Pons (tissue), 1 donor: ENCODE data around the gene ZNF595.
"Not testable (repeated sequence)": the region's sequence is repeated elsewhere in the genome, so short reads cannot be mapped to it uniquely, and the experiment has no call there.

ENCODE experiments used
- DNase-seq: peaks from one replicate; pipeline ENCODE4 v3.0.0-alpha.2; 2016; ENCODE audit warnings: low spot score

Gene ZNF595

DNA sequence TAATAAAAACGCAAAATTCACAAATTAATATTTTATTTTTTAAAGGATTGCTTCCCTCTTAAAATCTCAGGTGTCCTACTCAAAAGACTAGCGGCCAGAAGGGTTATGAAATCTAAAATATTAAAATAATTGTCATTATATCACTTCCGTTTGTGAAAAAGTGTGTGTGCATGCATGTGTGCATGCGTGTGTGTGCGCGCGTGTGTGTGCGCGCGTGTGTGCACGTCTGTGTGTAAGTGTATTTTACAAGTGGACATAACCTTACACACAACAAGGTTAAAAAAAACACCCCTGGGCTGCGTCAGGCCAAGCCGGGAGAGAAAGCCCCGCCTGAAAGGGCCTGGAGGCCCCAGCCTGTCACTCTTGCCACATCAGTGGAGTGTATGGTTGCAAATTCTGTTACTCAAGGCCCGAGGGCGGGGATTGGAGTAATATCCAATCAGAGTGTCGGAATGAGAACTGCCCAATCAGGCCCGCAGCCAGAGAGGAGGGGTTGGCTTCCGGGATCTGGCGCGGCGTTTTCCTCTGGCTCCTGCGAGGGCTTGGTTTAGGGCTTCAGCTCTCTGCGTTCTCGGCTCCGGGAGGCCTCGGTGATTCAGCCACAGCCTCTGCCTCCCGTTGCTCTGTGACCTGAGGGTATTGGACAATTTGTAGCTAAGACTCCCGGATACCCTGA lies at the start of gene ZNF595:
Gene ZNF595 (plus strand): TSS at position 518 of the 676 bp plus-strand sequence. CDS start 168 bp downstream, outside the sequence.
- not testable (repeated sequence) for DNase-seq

DNA sequence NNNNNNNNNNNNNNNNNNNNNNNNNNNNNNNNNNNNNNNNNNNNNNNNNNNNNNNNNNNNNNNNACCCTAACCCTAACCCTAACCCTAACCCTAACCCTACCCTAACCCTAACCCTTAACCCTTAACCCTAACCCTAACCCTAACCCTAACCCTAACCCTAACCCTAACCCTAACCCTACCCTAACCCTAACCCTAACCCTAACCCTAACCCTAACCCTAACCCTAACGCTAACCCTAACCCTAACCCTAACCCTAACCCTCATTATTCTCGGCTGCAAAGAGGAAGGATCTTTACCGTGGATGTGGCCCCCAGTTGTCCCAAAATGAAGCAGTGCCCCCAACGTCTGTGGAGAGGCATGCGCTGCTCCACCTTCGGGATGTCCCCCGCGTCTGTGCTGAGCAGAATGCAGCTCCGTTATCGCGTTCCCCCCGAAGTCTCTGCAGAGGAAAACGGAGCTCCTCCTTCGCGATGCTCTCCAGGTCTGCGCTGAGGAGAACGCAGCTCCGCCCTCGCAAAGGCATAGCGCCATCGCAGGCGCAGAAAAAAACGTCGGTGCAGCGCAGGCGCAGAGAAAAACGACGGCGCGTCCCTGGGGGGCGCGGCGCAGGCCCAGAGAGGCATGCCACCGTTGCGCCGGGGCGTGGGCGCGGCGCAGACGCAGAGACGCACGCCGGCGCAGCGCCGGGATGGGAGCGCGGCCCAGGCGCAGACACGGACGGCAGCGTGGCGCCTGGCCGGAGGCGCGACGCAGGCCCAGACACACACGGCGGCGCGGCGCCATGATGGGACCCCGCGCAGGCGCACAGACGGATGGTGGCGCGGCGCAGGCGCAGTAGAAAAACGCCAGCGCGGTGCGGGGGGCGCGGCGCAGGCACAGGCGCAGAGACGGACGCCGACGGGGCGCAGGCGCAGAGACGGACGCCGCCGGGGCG lies 42.9 kb upstream of the ZNF595 start:
- peak; percentile 0 for DNase-seq

DNA sequence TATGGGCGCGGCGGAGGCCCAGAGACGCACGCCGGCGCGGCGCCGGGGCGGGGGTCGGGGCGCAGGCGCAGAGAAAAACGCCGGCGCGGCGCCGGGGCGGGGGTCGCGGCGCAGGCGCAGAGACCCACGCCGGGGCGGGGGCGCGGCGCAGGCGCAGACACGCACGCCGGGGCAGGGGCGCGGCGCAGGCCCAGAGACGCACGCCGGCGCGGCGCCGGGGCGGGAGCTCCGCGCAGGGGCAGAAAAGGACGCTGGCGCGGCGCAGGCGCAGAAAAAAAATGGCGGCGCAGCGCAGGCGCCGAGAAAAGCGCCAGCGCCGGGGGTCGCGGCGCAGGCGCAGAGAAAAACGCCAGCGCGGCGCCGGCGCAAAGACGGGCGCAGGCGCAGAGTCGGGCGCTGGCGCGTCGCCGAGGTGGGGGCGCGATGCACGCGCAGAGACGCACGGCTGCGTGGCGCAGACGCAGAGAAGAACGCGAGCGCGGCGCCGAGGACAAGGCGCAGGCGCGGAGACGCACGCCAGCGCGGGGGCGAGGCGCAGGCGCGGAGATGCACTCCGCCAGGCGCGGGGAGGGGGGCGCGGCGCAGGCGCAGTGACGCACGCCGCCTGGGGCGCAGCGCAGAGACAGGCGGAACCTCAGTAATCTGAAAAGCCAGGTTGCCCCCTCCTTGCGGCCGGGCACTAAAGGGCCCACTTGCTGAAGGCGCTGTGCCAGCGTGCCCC lies 41.9 kb upstream of the ZNF595 start:
- DNase-seq = not testable (repeated sequence)

DNA sequence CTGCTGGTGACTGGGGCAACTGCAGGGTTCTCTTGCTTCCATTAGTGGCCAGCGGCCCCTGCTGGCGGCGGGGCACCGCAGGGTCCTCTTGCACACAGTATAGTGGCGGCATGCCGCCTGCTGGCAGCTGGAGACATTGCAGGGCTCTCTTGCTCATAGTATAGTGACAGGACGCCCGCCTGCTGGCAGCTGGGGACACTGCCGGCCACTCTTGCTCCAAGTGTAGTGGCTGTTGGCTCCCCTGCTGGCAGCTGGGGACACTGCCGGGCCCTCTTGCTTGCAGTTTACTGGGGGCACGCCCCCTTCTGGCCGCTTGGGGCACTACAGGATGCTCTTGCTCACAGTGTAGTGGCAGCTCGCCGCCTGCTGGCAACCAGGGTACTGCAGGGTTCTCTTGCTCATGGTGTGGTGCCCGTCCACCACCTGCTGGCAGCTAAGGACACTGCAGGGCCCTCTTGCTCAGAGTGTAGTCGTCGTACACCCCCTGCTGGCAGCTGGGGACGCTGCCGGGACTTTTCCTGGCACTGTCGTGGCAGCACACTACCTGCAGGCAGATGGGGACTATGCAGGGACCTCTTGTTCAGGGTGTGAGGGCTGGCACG lies 41.2 kb upstream of the ZNF595 start:
- peak; percentile 0 for DNase-seq

DNA sequence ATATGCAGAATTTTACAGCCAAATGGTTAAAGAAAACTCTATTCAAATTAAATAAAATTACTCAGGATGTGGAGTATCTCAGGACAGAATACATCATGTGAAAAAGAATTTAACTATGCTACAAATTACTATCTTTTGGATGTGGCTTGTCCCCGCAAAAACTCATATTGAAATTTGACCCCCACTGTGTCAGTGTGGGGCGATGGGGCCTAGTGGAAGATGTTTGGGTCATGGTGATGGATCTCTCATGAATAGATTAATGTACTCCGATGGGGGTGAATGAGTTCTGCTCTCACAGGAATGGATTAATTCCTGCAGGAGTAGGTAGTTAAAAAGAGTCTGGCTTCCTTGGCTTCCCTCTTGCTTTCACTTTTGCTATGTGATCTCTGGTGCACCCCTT lies 35.0 kb upstream of the ZNF595 start:
- not testable (repeated sequence) for DNase-seq

DNA sequence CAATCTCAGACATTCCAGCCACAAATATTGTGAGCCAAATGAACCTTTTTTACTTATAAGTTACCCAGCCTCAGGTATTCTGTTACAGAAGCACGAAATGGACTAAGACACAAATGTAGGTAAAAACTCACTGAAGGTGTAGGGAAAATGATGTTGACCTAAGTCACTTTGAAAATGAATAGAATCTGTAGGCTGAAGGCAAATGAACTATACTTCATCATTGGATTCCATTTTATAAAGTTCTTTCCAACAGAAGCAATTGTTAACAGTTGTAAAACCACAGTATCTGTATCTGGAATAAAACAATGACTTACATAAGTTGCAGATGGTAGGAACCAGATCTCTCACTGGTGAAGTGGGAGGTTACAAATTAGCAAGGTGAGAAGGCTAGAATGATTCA lies 34.5 kb upstream of the ZNF595 start:
- DNase-seq = peak; percentile 0

DNA sequence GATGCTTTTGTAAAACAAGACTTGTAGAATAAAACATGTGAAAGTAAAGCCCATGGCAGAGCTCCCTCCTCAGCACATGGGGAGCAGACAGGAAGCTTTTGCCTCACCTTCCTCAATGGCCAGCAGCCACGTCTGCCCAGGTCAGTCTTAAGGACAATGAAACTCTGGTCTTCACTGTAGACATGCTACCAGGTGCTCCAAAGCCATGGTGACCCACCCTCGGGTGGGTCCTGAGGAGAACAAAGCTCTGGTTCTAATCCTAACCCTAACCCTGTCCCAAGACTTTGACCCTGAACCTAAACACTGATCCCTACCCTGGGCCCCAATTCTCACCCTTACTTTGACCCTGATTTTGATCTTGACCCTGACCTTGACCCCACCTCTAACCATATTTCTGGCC lies 30.2 kb upstream of the ZNF595 start:
- DNase-seq = not testable (repeated sequence)

DNA sequence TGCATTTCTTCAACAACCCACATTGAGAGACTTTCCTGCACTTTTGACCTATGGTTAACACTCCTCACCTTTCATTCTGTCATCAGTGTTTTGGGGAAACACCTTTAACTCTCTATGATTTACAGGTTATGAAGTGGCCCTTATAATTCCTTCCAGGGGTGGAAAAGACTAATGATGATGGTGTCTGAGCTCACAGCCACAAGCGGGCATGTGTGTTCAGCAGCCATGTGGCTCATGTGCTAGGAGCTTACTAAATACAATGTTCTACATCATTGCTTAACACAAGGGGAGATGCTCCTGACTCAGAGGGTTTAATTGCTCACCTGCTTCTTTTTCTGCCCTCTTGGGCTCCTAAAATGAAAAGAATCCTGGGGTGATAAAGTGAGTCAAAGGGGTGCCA lies 28.8 kb upstream of the ZNF595 start:
- DNase-seq = not testable (repeated sequence)

DNA sequence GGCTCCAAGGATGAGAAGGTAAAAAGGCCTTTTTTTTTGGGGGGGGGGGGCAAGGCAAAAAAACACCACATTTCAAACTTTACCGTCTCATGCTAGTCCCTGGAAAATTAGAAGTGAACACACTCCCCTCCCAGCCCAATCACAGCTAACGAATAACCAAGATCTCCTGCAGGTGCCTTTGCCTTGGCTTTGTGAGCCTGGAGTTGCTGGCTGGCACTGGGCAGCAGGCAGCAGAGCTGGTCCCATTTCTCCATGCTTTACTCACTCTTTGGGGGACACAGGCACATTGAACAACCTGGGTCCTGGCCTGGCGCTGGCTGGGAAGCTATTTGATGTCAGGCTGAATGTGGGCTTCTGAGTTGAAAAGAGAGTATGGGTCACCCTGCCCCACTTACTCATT lies 25.6 kb upstream of the ZNF595 start:
- peak; percentile 0 for DNase-seq

DNA sequence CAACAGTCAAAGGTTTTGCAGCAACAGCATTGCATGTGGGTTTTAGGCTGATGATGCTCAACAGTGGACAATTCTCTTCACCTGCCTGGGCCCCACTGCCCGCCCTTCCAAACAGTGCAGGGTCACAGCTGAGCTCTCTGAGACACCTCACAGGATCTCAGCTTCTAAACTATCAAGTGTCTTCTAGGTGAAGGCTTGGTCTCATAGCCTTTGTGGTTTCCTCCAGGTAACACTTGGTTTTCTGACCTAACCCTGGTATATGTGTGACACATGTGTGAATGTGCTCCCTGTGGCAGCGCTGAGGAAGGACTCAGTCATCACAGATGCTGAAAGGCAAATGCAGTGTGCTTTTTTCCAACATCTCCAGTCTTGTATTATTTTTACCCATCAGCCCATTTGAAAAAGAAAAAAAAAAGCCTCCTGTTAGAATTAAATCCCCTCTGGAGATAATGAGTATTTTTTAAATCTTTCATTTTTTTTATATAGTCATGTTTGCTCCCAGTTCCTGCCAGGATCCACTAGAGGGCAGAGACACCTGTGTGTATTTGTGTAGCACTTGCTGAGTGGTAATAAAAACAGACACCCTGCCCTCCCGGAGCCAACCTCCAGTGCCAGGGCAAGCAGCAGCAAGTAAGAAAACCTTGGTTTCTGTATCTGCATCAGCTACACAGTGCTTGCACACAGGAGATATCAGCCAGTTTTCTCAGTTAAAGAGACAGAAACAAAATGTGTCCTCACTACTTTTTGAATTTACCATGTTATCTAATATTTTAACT lies 24.2 kb upstream of the ZNF595 start:
- DNase-seq = not testable (repeated sequence)

DNA sequence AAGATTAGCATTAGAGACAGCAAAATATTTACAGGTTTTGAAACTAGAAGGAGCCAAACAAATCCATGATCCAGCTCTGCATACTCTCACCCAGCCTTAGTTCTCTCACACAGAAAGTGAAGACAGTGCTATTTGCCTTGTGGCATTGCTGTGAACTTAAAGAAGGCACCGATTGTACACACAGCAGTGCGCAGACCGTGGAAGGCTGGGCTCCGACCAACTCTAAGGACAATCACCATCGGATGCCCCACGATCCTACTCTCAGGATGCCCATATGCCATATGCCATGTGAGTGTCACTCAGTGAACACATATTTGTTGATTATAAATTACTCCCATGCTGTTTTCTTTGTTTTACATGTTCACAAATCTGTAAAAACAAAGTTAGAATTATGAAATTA lies 19.8 kb upstream of the ZNF595 start:
- DNase-seq = not testable (repeated sequence)

DNA sequence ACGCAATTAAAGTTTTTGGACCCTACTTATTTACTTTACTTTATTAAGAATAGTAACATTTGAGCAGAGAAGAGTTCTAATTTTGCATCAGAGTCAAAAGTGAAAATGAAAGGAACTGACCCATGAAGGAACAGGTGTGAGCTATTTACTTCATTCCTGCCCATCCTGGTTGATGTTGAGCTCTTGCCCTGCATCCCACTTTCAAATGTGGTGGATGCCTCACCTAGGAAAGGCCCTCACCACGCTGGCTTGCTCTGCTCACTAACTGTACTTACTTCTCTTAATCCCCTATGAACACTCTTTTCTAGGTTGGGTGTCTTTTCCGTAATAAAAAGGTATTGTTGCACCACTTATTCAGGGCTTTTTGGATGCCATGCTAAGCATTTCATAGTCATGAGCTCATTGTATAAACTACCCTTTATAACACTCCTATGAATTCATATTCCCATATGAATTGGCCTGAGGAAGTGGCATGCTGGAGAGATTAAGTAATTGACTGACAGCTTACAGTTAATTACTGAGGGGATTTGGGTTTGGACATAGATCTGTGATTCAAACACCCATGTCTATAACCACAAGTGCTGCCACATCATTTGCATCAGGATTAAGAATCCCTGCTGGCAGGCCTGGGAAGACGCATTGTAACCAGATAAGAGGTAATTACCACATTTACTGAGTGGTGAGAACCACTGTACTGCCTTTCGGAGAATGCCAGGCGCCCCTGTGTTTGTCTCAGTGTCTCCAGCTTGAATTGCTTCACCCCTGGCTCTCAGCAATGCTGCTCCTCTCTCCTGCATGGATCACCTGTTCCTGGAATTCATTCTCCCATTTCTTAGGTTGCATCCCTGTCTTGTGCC lies 16.3 kb upstream of the ZNF595 start:
- DNase-seq = not testable (repeated sequence)

DNA sequence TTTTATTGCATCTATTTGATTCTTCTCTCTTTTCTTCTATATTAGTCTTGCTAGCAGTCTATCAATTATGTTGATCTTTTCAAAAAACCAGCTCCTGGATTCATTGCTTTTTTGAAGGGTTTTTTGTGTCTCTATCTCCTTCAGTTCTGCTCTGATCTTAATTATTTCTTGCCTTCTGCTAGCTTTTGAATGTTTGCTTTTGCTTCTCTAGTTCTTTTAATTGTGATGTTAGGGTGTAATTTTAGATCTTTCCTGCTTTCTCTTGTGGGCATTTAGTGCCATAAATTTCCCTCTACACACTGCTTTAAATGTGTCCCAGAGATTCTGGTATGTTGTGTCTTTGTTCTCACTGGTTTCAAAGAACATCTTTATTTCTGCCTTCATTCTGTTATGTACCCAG lies 14.9 kb upstream of the ZNF595 start:
- DNase-seq = not testable (repeated sequence)

DNA sequence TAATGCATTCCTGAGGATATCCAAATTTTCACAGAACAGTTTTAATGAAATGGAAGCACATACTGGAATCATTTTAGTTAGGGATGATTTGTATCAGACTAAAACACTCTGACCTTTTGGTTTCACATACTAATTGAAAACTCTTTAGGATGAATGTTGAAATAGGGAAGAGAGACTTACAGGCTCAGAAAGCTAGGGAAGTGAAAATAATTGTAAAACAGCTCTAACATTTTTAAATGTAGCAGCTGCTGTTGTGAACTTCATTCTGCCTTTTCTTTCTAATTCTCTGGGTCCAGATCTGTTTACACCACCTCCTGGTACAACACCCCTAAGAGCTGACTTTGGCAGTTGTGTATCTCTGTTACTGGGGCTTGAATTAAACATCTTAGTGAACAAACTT lies 9.7 kb upstream of the ZNF595 start:
- DNase-seq = not testable (repeated sequence)

DNA sequence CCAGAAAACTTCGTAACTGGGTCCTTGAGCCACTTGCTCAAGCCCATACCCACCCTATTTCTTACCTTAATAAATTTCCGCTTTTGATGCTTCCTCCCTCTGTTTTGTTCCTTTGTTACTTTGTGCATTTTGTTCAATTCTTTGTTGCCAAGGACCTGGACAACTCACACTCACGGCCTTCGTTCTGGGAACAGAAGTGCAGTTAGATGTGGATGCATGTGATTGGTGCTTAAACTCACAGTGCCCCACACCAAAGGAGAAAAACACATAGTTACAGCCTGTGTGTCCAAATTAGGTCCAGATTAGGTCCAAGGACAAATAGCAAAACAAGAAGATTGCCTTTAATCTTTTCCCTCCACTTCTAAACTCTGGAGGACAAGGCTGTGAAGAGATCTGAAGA lies 1.9 kb upstream of the ZNF595 start:
- not testable (repeated sequence) for DNase-seq

DNA sequence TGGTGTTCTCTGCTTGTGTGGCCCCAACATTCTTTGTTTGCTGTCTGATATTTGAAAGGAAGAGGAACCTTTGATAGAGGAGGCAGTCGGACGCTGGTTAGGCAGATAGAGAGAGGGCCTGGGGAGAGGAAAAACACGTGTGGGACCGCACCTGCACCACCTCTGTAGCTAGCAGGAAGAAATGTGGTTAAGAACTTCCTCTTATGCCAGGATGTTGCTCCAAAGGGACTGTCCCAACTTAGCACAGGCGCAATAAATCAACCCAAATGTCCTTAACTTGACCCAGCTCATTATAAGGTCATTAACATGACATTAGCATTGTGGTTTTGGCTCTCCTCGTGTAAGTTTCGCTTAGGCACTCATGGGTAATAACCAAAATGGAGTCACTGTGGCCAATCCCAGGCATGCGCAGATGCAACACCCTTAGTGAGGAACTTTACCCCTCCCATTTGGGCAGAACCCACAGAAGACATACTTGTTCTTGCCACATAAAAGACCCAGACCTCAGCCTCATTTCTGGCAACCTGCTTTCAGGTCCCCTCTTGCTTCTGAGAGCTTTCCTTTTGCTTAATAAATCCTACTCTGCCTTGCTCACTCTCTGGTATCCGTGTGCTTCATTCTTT lies 1.4 kb upstream of the ZNF595 start:
- not testable (repeated sequence) for DNase-seq

DNA sequence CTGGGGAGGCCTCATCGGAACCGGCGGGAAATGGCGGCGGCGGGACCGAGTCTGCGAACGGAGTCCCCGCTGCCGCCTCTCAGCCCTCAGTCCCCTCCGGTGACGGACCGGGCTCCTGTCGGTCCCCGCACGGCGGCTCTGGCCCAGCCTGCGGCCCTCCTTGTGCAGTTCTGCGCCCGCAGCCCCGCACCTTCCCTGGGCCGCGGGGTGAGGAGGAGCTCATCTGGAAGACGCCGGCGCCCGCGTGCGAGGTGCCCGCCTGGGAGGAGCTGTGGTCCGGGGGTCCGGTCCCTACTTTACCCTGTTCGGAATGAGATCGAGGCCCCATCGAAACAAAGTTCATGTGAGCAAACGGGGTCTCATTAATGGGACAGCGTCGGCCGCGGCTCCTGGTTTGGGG lies 400 bp downstream of the ZNF595 start:
- DNase-seq = not testable (repeated sequence)

DNA sequence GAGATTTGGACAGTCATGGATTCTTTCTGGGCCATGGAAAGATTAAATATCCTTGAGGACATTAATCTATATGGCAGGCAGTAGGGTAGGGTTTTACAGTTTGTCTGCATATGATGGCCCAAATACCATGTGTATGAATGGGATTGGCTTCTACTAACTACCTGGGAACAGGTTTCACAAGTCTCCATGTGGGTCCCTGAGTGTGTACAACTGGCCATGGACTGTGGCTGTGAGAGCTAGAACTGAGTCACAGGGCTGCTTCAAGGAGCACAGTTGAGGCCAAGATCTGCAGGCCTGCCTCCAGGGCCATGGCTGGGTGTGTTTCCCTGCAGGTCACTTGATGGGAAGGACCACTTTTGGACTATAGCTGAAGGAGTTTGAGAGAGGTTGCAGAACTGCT lies 11.6 kb downstream of the ZNF595 start:
- DNase-seq = not testable (repeated sequence)

DNA sequence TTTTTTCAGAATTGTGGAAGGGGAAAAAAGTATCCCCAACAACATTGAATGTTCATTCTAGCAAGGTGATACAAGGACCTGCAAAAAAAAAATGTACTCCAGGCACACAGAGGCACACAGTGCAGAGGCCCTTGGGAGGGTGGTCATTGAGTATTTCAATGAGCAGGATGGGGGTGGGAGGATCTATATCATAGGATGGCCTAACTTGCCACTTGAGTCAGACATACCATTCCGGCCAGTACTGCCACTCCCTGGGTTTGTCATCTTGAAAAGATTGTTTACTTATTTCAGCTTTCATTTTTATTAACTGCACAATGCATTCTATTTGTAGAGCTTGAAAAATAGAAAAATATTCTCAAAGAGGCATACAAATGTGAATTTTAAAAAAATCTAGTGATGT lies 18.7 kb downstream of the ZNF595 start:
- no peak for DNase-seq

DNA sequence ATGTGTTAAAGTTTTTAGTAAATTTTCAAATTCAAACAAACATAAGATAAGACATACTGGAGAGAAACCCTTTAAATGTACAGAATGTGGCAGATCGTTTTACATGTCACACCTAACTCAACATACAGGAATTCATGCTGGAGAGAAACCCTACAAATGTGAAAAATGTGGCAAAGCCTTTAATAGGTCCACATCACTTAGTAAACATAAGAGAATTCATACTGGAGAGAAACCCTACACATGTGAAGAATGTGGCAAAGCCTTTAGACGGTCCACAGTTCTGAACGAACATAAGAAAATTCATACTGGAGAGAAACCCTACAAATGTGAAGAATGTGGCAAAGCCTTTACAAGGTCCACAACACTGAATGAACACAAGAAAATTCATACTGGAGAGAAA lies 32.8 kb downstream of the ZNF595 start:
- DNase-seq = no peak
